Glomerular visceral epithelial cell (primary cell): Measurements from ENCODE around the gene GRIK5.
"Not testable (repeated sequence)": the region's sequence is repeated elsewhere in the genome, so short reads cannot be mapped to it uniquely, and the experiment has no call there.

ENCODE experiments used
- DNase-seq: peaks from one replicate; pipeline ENCODE4 v3.0.0-alpha.2; 2016; ENCODE audit errors: extremely low spot score

The GRIK5 gene

GRCh38 chr19:42051166-42052115, 18.6 kb downstream of the GRIK5 start:
- no peak for DNase-seq

GRCh38 chr19:42048992-42049391, 21.0 kb downstream of the GRIK5 start:
- no peak for DNase-seq

DNA sequence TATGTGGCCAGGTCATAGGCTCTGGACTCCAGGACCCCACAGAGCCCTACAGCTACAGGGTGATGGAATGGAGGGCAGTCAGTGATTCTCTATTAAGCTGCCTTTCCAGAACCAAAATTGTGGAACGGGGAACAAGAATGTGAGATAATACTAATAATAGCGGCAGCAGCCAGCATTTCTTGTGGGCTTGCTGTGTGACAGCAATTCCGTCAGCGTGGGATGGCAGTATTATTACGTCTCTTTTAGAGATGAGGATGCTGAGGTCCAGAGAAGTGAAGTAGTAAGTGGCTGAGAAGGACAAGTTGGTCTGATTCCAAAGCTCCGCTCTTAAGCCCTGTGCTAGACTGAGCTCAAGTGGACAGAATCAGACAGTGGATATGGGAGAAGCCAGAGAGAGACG, 24.4 kb downstream of the GRIK5 start:
- no peak for DNase-seq

DNA sequence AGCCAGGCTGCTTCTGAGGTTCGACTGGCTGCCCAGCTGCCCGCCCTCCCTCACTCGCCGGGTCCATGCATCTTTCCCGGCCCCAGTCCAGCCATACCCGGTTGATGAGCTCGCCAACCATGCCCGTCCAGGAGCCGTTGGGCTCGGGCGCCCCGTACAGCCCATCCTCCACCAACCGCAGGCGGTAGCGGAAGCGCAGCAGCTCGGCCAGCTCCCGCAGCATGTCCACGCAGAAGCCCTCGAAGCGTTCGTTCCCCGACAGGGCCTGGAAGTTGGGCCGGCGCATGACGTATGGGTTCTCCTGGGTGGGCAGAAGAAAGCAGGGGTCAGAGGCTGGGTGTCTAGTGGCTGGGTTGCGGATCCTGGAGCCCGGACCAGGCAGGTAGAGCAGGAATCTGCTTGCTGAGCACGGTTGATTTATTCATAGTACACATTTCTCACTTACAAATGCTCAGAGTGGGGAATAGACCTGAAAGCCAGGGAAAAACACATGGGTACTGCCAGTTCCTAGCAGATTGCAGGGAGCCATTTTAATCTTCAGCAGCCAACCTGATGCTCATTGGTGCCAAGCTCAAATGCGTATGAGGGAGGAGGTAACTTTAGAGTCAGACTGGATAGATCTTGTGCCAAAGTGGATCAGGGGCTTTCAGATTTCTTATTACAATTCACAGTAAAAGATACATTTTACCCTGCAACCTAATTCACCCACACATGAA, 27.4 kb downstream of the GRIK5 start:
- no peak for DNase-seq

DNA sequence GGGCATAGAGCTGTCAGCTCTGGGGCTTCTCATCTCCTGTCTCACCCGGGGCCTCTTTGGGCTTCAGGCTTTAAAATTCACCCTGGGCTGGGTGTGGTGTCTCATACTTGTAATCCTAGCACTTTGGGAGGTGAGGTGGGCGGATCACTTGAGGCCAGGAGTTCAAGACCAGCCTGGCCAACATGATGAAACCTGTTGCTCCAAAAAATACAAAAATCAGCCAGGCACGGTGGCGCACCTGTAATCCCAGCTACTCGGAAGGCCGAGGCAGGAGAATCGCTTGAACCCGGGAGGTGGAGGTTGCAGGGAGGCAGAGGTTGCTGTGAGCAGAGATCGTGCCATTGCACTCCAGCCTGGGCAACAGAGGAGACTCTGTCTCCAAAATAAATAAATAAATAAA, 29.5 kb downstream of the GRIK5 start:
- DNase-seq: not testable (repeated sequence)

DNA sequence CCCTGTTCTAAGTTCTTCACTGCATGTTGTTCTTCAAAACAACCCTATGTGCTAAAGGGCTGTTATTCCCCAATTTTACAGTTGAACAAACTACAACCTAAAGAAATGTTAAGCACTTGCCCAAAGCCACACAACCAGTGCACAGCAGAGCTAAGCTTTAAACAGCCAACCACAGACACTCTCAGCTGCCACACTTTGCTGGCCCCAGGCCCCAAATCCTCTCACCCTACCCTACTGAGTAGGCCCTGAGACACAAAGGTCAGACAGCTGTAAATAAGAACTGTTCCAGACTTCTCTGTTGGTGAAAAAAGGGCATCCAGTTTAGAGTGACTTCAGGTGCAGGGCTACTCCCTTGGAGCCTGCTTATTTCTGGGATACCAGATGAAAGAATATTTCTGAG, 30.0 kb downstream of the GRIK5 start:
- no peak for DNase-seq

DNA sequence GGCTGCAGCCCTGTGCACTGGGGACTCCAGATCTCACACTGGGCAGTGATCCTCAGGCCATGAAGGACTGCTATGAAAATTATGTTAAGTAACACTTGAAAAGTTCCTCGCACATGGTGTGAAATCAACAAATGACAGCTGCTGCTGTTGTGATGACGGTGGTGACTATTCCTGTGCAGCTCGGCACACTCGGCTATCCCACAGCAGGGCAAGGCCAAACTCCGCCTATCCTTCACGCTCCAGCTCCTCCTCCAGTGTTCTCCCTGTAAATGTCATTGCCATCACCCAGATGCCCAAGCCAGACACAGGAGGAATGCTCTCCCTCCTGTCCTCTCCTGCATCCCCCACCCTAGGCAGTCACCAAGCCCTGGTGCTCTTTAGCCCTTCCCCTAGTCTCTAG, 31.3 kb downstream of the GRIK5 start:
- no peak for DNase-seq

GRCh38 chr19:42037649-42038048, 32.4 kb downstream of the GRIK5 start:
- DNase-seq: no peak

DNA sequence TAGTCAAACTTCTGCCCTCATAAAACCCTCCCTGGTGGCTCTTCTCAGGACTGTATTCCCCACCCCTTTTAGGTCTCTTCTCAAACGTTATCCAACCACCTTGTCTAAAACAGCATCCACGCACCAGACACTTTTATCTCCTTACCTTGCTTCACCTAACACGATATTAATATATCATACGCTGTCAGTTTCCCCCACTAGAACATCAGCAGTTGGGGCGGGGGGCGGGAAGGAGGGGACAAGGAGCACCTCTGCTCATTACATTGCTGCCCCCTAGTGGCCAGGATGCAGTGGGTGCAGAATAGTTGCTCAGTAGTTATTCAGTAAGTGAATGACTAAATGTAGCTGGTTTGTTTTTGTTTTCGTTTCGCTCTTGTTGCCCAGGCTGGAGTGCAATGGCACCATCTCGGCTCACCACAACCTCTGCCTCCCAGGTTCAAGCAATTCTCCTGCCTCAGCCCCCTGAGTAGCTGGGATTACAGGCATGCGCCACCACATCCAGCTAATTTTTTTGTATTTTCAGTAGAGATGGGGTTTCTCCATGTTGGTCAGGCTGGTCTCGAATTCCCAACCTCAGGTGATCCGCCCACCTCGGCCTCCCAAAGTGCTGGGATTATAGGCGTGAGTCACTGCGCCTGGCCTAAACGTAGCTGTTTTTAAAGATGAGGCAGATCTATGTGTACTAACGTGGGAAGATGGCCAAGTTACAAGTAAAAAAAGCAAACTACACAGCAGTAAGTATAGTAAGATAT, 35.2 kb downstream of the GRIK5 start:
- peak; percentile 60 for DNase-seq

GRCh38 chr19:42033413-42033812, 36.6 kb downstream of the GRIK5 start:
- no peak for DNase-seq

GRCh38 chr19:42032431-42032830, 37.6 kb downstream of the GRIK5 start:
- no peak for DNase-seq

GRCh38 chr19:42030645-42031440, 39.2 kb downstream of the GRIK5 start:
- DNase-seq: no peak

GRCh38 chr19:42028304-42029216, 41.4 kb downstream of the GRIK5 start:
- DNase-seq: no peak

DNA sequence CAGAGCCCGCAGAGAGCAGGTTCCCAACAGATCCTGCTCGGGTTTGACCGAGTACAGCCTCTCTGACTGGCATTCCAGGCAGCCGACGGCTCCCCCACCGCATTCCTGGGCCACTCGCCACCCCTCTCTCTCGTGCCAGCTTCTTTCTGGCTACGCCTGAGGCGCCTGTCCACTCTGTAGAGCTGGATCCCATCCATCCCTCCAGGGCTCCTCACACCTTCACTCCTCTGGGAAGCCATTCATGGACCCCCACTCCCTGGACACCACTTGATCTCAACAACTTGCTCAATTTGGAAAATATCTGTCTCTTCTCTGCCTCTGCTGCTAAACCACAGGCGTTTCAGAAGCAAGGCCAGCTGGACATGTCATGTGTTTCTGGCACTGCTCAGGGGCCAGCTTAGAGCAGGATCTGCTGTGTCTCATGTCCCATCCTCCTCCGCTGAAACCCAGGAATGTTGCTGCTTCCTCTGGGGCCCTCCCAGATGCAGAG, 45.3 kb downstream of the GRIK5 start:
- no peak for DNase-seq

GRCh38 chr19:42023943-42024260, 46.1 kb downstream of the GRIK5 start:
- DNase-seq: no peak

GRCh38 chr19:42023121-42023942, 46.7 kb downstream of the GRIK5 start:
- no peak for DNase-seq

GRCh38 chr19:42022616-42023015, 47.4 kb downstream of the GRIK5 start:
- no peak for DNase-seq

GRCh38 chr19:42021185-42021584, 48.8 kb downstream of the GRIK5 start:
- DNase-seq: no peak

GRCh38 chr19:42018503-42019193, 51.4 kb downstream of the GRIK5 start:
- no peak for DNase-seq
